Adipocyte (in vitro differentiated cells): ENCODE results near the gene SLC1A7.

Experiments
- DNase-seq: peaks from one replicate; pipeline ENCODE4 v3.0.0-alpha.2; 2015; ENCODE audit warnings: low read depth
- H3K27me3 ChIP-seq: replicated peaks from 2 replicates; pipeline ENCODE4 v1.7.0; 2013; ENCODE audit warnings: mild to moderate bottlenecking, low read length, moderate library complexity; ENCODE audit not compliant: control insufficient read depth, insufficient read depth
- H3K36me3 ChIP-seq: 2 replicates; pipeline ENCODE4 v1.7.0; 2013; ENCODE audit warnings: low read length, mild to moderate bottlenecking, moderate library complexity; ENCODE audit not compliant: control insufficient read depth, insufficient read depth, severe bottlenecking
- H3K4me1 ChIP-seq: 2 replicates; pipeline ENCODE4 v1.7.0; 2013; ENCODE audit warnings: mild to moderate bottlenecking, low read length, moderate library complexity; ENCODE audit not compliant: control insufficient read depth, insufficient read depth
- H3K4me3 ChIP-seq: 2 replicates; pipeline ENCODE4 v1.7.0; 2013; ENCODE audit warnings: mild to moderate bottlenecking, low read length, moderate library complexity
- H3K9ac ChIP-seq: 2 replicates; pipeline ENCODE4 v1.7.0; 2013; ENCODE audit warnings: mild to moderate bottlenecking, low read length, moderate library complexity
- H3K9me3 ChIP-seq: 2 replicates; pipeline ENCODE4 v1.7.0; 2013; ENCODE audit warnings: mild to moderate bottlenecking, low read length, moderate library complexity; ENCODE audit not compliant: control insufficient read depth

The SLC1A7 gene

GRCh38 chr1:53144201-53144600, 1.8 kb upstream of the SLC1A7 start:
- Histone ChIP-seq H3K4me3 (no peak overlapping the region), H3K9me3 (no peaks in the 10 kb centered on the region), H3K36me3 (no peaks in the 10 kb centered on the region), H3K4me1 (peaks cover 33% of the 10 kb centered on the region), H3K9ac (no peak overlapping the region), H3K27me3 (no peaks in the 10 kb centered on the region)
- no peak for DNase-seq

- Histone ChIP-seq H3K27me3 (no peaks in the 10 kb centered on the region), H3K36me3 (no peaks in the 10 kb centered on the region), H3K9ac (no peak overlapping the region), H3K4me1 (peaks cover 33% of the 10 kb centered on the region), H3K4me3 (no peak overlapping the region), H3K9me3 (no peaks in the 10 kb centered on the region)
- no peak for DNase-seq
These were observed 1.1 kb upstream of the SLC1A7 start for GRCh38 chr1:53143527-53143926.

DNA sequence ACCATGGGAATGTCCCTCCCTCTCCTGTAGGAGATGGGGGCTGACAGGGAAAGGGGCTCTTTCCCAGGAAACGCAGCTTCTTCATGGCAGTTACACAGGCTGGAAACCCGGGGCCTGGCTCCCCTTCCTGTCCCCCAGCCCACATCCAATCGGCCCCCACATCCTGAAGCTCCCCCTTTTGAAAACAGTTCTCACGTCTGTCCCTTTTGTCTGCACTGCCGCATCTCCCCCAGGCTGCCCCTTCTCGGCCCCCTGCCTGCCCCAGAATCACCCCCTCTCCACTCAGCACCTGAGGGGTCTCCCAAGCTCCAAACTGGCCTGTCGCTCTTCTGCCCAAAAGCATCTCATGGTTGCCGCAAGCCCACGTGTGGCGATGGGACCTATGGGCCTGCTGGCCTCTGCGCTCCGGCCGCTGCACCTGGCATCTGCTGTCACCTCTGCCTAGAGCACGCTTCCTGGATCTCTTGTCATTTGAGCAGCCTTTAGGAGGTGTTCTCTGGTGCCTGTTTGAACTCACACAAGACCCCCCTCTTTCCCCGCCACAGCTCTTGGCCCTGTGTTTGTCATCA, 867 bp downstream of the SLC1A7 start:
- H3K36me3 ChIP-seq, result no peaks in the 10 kb centered on the region
- no peak for DNase-seq

GRCh38 chr1:53140451-53140850, 2.0 kb downstream of the SLC1A7 start:
- H3K36me3 ChIP-seq, result no peaks in the 10 kb centered on the region
- H3K9me3 ChIP-seq, result peaks cover 11% of the 10 kb centered on the region
- DNase-seq, result no peak
- H3K4me3 ChIP-seq, result no peak overlapping the region
- H3K27me3 ChIP-seq, result no peaks in the 10 kb centered on the region
- H3K9ac ChIP-seq, result peak overlapping the region; percentile 54
- peaks cover 14% of the 10 kb centered on the region for H3K4me1 ChIP-seq

More for the DNA sequence above, 867 bp downstream of the SLC1A7 start:
- H3K9ac ChIP-seq, result no peak overlapping the region
- H3K4me3 ChIP-seq, result no peak overlapping the region
- H3K9me3 ChIP-seq, result peaks cover 11% of the 10 kb centered on the region
- H3K4me1 ChIP-seq, result peaks cover 24% of the 10 kb centered on the region
- H3K27me3 ChIP-seq, result no peaks in the 10 kb centered on the region

DNA sequence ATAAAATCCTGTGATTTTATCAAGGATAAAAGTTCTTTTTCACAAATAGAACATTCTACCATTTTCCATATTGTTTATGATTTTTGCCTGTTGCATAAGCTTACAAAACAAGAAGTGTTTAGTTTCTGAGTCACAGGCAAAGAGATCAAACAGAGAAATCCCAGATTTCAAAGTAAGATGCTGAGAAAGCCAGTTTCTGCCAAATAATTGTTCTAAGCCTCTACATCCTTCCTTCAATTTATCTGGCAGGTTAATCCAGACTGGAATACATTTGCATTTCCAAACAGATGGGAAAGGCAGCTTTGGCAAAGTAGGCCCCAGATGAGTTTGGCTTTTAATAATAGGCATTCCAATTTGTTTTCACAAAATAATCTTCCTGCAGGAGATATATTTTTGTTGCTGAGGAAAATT, 2.5 kb downstream of the SLC1A7 start:
- H3K9me3 ChIP-seq, result peaks cover 11% of the 10 kb centered on the region
- peaks cover 18% of the 10 kb centered on the region for H3K4me1 ChIP-seq
- no peak overlapping the region for H3K4me3 ChIP-seq
- H3K9ac ChIP-seq, result peak overlapping the region; percentile 54
- H3K27me3 ChIP-seq, result no peaks in the 10 kb centered on the region
- H3K36me3 ChIP-seq, result no peaks in the 10 kb centered on the region
- peak; percentile 79 for DNase-seq

GRCh38 chr1:53138991-53139884, 3.2 kb downstream of the SLC1A7 start:
- Histone ChIP-seq H3K9ac (peak overlapping the region; percentile 54), H3K4me1 (peaks cover 20% of the 10 kb centered on the region), H3K36me3 (no peaks in the 10 kb centered on the region), H3K27me3 (no peaks in the 10 kb centered on the region), H3K9me3 (peaks cover 11% of the 10 kb centered on the region), H3K4me3 (no peak overlapping the region)
- DNase-seq, result no peak

GRCh38 chr1:53137729-53138128, 4.7 kb downstream of the SLC1A7 start:
- Histone ChIP-seq H3K9me3 (peaks cover 11% of the 10 kb centered on the region), H3K4me1 (peaks cover 20% of the 10 kb centered on the region), H3K9ac (no peak overlapping the region), H3K4me3 (no peak overlapping the region), H3K36me3 (no peaks in the 10 kb centered on the region), H3K27me3 (no peaks in the 10 kb centered on the region)
- DNase-seq, result no peak

DNA sequence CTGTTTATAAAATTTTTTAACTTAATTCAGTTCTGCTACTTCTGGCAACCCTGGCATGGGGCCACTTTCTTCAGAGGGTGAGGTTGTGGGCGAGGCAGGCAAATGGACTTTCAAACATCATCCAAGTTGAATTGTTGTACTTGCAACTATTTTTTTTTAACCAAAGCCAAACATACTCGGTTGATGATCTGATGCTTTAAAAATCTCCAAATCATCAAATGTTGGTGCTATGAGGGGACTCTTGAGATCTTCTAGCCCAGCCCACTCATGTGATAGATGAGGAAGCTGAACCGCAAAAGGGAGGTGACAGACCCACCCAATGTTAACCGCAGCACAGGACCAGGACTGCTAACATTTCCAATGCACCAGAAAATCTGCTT, 6.7 kb downstream of the SLC1A7 start:
- DNase-seq, result peak; percentile 86
- H3K4me1 ChIP-seq, result peaks cover 21% of the 10 kb centered on the region
- no peaks in the 10 kb centered on the region for H3K36me3 ChIP-seq
- H3K27me3 ChIP-seq, result no peaks in the 10 kb centered on the region
- peaks cover 11% of the 10 kb centered on the region for H3K9me3 ChIP-seq
- H3K4me3 ChIP-seq, result no peak overlapping the region
- H3K9ac ChIP-seq, result peak overlapping the region; percentile 74

- Histone ChIP-seq H3K36me3 (no peaks in the 10 kb centered on the region), H3K27me3 (no peaks in the 10 kb centered on the region), H3K9ac (peak overlapping the region; percentile 74), H3K9me3 (peaks cover 11% of the 10 kb centered on the region), H3K4me3 (no peak overlapping the region), H3K4me1 (peaks cover 18% of the 10 kb centered on the region)
- no peak for DNase-seq
These were observed 7.3 kb downstream of the SLC1A7 start for GRCh38 chr1:53134961-53135734.

DNA sequence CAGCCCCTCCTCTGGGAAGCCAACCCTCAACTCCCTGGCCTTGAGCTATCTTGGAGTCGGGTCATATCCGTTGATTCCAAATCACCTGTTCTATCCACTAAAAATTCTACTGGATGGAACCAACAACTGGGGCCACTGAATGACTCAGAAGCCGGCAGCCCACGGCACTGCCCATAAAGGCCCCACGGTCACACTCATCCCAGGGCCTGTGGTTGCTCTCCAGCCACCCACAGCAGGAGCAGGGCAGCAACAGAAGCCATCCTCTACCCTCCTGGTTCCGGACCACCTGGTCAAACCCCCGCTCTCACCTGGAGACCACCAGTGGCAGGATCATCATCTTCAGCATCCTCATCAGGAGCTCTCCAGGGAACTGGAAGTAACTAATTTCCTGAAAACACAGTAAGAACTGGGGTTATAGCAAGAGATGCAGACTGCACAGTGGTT, 8.4 kb downstream of the SLC1A7 start:
- no peak for DNase-seq
- Histone ChIP-seq H3K4me3 (no peak overlapping the region), H3K4me1 (peaks cover 11% of the 10 kb centered on the region), H3K36me3 (no peaks in the 10 kb centered on the region), H3K9ac (no peak overlapping the region), H3K9me3 (peaks cover 11% of the 10 kb centered on the region), H3K27me3 (no peaks in the 10 kb centered on the region)
